ENCODE measurements around the gene ADM2. TPM values are rescaled to one million over a fixed set of nuclear protein-coding genes. Genes with fewer than 3 reads are reported as not detected.
"Not testable (repeated sequence)": the region's sequence is repeated elsewhere in the genome, so short reads cannot be mapped to it uniquely, and the experiment has no call there.

Gene ADM2
- total RNA-seq, 2 donors from 2014 or later: 25.5 to 28.8 TPM

- peaks cover 53% of the 10 kb centered on the region for H3K4me1 Mint-ChIP-seq (ENCODE audit: low read depth)
- H3K9me3 Mint-ChIP-seq: no peaks in the 10 kb centered on the region
- H3K4me3 Mint-ChIP-seq: peak overlapping the region; percentile 96 to 98
- DNase-seq (no peak), ATAC-seq (replicated peaks in 1 of 2) (no peak)
- peaks cover 6 to 15% of the 10 kb centered on the region in 2 donors for H3K36me3 Mint-ChIP-seq (ENCODE audit: insufficient read depth in 2 of 2)
- H3K27ac Mint-ChIP-seq: peak overlapping the region; percentile 93
- no peaks in the 10 kb centered on the region for H3K27me3 Mint-ChIP-seq (ENCODE audit: low read depth)
These were observed 51.8 kb downstream of the ADM2 start for GRCh38 chr22:50532824-50533796.

- Mint-ChIP-seq H3K36me3 (ENCODE audit: insufficient read depth in 2 of 2) (peaks cover 5 to 15% of the 10 kb centered on the region in 2 donors), H3K4me1 (ENCODE audit: low read depth) (peaks cover 55% of the 10 kb centered on the region), H3K4me3 (peak overlapping the region; percentile 96 to 98), H3K27ac (peak overlapping the region; percentile 93)
- H3K9me3 Mint-ChIP-seq; ATAC-seq (replicated peaks in 1 of 2); H3K27me3 Mint-ChIP-seq (ENCODE audit: low read depth); DNase-seq: not testable (repeated sequence)
These were observed 52.7 kb downstream of the ADM2 start for GRCh38 chr22:50533856-50534711.

- H3K27ac Mint-ChIP-seq: no peak overlapping the region
- no peaks in the 10 kb centered on the region for H3K27me3 Mint-ChIP-seq (ENCODE audit: low read depth)
- no peak for ATAC-seq (replicated peaks in 1 of 2)
- DNase-seq: no peak
- H3K4me3 Mint-ChIP-seq: no peak overlapping the region
- H3K9me3 Mint-ChIP-seq: no peaks in the 10 kb centered on the region
- H3K4me1 Mint-ChIP-seq (ENCODE audit: low read depth): peaks cover 65% of the 10 kb centered on the region
- H3K36me3 Mint-ChIP-seq (ENCODE audit: insufficient read depth in 2 of 2): peaks cover 5 to 15% of the 10 kb centered on the region in 2 donors
These were observed 53.8 kb downstream of the ADM2 start for GRCh38 chr22:50535113-50535512.

Other genes with a start within 250 kb of the ADM2 start
- gene TUBGCP6, start 236.5 kb upstream of the ADM2 start, total RNA-seq: 10 to 100 TPM; 64.9 to 69.7 TPM
- 10 to 100 TPM; 52.1 to 57.4 TPM for gene HDAC10, start 230.3 kb upstream of the ADM2 start, total RNA-seq
- gene MAPK12, start 219.9 kb upstream of the ADM2 start, total RNA-seq: 10 to 100 TPM in 1 of 2 donors, 1 to 10 TPM in 1; 8.5 to 11.5 TPM
- gene MAPK11, start 211.2 kb upstream of the ADM2 start, total RNA-seq: 10 to 100 TPM; 16.6 to 27.1 TPM
- 10 to 100 TPM; 30.2 to 34.0 TPM for gene PLXNB2, start 173.9 kb upstream of the ADM2 start, total RNA-seq
- gene DENND6B, start 154.5 kb upstream of the ADM2 start, total RNA-seq: 1 to 10 TPM; 6.4 to 8.5 TPM
- 10 to 100 TPM; 45.6 to 51.3 TPM for gene PPP6R2, start 138.2 kb upstream of the ADM2 start, total RNA-seq
- gene SBF1, start 6.5 kb upstream of the ADM2 start, total RNA-seq: 100 to 1,000 TPM; 108 to 114 TPM
- gene MIOX, start 5.3 kb downstream of the ADM2 start, total RNA-seq: 1 to 10 TPM; 3.4 to 5.2 TPM
- 10 to 100 TPM; 64.8 to 64.9 TPM for gene LMF2, start 26.2 kb downstream of the ADM2 start, total RNA-seq
- 100 to 1,000 TPM; 120 to 141 TPM for gene NCAPH2, start 26.7 kb downstream of the ADM2 start, total RNA-seq
- gene SCO2, start 44.1 kb downstream of the ADM2 start, total RNA-seq: 1 to 10 TPM; 8.3 to 8.5 TPM
- 100 to 1,000 TPM in 1 of 2 donors, 10 to 100 TPM in 1; 71.5 to 101 TPM for gene TYMP, start 48.5 kb downstream of the ADM2 start, total RNA-seq
- gene KLHDC7B, start 64.4 kb downstream of the ADM2 start, total RNA-seq: 10 to 100 TPM; 45.5 to 49.1 TPM
- gene SYCE3, start 81.4 kb downstream of the ADM2 start, total RNA-seq: 1 to 10 TPM; 1.7 TPM
- 10 to 100 TPM; 85.3 to 88.0 TPM for gene CPT1B, start 96.9 kb downstream of the ADM2 start, total RNA-seq
- gene CHKB, start 101.3 kb downstream of the ADM2 start, total RNA-seq: 100 to 1,000 TPM in 1 of 2 donors, 10 to 100 TPM in 1; 95.6 to 110 TPM
- under 1 TPM; 0.60 to 0.62 TPM for gene MAPK8IP2, start 119.2 kb downstream of the ADM2 start, total RNA-seq
- gene ARSA, start 146.6 kb downstream of the ADM2 start, total RNA-seq: 10 to 100 TPM; 19.8 to 26.8 TPM
- gene SHANK3, start 191.3 kb downstream of the ADM2 start, total RNA-seq: under 1 TPM; 0.19 to 0.24 TPM